Measurements from ENCODE around the gene ABCB8.

ABCB8 gene

DNA sequence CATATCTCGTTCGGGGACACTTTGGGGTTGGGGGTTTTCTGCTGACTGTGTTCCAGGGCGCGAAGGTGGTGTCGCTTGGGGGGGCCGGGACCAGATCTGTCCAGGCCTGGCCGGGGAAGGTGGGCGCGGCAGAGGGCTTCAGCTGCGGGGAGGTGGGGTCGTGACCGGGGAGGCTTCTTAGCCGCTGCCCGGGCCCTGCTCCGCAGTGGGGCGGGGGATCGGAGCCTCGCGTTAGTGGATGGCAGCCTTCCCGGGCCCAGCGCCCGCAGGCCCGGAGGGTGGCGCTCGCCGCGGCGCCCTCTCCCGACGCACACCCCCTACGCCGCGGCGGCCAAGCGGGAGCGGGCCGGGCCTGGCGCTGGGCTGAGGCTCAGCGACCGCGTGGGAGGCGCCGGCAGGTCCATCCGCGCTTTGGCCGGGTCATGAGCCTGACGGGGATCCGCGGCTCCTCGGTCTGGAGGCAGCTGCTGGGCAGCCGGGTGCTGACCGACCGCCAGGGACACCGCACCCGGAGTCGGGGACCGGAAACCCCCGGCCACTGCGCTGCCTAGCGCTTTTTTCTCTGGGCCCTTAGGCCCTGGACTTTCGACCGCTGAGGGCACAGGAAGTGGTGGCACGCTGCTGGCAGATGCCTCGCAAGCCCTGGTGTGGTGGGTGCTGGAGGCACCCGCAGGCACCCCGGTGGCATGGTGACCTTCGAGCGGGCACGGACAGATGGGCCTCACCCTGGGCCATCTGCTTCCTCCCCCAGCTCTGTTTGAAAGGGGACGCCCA lies 59.2 kb downstream of the ABCB8 start:
- Histone ChIP-seq H3K4me1 (ENCODE audit: insufficient read depth, low read length) (peaks cover 61% of the 10 kb centered on the region), H3K27ac (ENCODE audit: low read depth, low read length) (peak overlapping the region; percentile 89), H3K4me3 (ENCODE audit: low read depth in 1 of 2, low read length in 2 of 2) (peak overlapping the region; percentile 89 to 92), H3K36me3 (ENCODE audit: insufficient read depth, low read length) (no peaks in the 10 kb centered on the region), H3K9me3 (ENCODE audit: low read length) (no peaks in the 10 kb centered on the region), H3K27me3 (ENCODE audit: control insufficient read depth in 1 of 2, insufficient read depth in 2 of 2, low read length in 2 of 2) (no peaks in the 10 kb centered on the region), H3K9ac (ENCODE audit: low read length) (peak overlapping the region; percentile 55)

DNA sequence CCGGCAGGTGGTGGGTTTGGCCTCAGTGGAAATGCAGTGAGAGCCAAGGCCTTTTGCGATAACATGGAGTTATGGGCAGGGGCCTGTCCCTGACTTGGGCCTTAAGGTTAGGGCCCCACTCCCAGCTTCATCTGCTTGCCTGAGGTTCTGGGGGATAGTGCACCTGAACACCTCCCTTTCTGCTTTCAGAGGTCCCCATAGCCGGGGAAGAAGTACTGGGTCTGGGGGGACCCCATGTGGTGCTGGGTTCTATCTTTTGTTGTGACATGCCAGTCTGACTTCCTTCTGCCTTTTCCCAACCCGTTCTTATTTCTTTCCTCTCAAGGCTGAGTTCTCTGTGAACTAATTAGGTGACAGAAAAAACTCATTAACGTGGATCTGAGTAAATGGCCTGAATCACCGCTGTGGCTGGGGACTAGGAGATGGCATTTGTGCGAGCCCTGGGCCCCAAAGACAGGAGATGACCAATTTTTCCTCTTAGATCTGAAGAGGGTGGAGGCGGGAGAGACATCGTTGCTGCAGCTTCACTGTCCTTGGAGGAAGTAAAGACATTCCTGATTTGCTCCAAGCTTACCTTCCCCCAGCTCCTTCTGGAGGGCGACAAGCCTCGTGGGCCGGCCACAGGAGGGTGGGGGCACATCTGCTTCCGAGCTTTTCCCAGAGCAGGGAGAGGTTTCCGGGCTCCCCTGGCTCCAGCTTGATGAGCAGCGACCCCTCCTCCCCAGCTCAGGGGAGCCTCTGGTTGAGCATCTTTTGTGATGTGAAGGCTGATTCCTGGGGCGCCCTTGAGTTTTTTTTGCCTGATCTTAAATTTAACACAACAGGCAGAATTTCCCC lies 60.0 kb downstream of the ABCB8 start:
- Histone ChIP-seq H3K4me1 (ENCODE audit: insufficient read depth, low read length) (peaks cover 56% of the 10 kb centered on the region), H3K9ac (ENCODE audit: low read length) (peak overlapping the region; percentile 55), H3K9me3 (ENCODE audit: low read length) (no peaks in the 10 kb centered on the region), H3K36me3 (ENCODE audit: insufficient read depth, low read length) (no peaks in the 10 kb centered on the region), H3K4me3 (ENCODE audit: low read depth in 1 of 2, low read length in 2 of 2) (peak overlapping the region; percentile 89 to 92), H3K27ac (ENCODE audit: low read depth, low read length) (peak overlapping the region; percentile 89), H3K27me3 (ENCODE audit: control insufficient read depth in 1 of 2, insufficient read depth in 2 of 2, low read length in 2 of 2) (no peaks in the 10 kb centered on the region)

DNA sequence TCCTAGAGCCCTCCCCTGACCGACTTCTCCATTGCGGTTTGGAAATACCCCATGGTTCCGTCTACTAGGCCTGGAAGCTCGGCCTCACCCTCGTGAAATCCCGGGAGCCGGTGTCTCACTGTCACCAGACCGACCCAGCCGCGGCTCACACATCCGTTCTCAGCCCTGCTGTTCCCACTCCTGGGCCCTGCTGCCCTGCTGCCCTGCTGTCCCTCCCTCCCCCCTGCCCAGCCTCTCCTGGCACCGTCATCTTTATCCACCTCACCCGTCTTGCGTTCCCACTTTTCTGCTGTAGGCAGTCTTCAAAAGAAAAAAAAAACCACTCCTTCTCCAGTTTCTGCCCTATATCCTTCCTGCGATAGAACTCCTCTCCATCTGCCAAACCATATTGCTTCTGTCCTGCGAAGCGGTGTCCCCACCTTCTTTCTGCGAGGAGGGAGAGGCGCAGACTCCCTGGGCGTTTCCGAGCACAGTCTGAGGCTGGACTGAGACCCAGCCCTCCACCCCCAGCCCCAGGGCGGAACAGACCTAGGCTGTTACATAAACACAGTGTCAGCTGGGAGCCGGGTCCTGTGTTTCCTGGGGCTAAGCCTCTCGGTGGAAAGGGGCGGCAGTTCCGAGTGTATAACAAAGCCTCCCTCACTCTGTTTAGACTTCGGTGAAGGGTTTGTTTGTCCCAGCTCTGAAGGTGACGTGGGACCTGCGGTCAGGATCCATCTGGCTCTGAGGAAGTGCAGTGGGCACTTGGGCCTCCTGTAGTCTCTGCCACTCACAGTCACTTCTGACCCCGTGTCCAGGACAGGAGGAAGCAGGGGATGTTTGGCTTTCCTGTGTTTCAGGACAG lies 60.8 kb downstream of the ABCB8 start:
- Histone ChIP-seq H3K27me3 (ENCODE audit: control insufficient read depth in 1 of 2, insufficient read depth in 2 of 2, low read length in 2 of 2) (no peaks in the 10 kb centered on the region), H3K4me3 (ENCODE audit: low read depth in 1 of 2, low read length in 2 of 2) (peak overlapping the region; percentile 89 to 92), H3K9me3 (ENCODE audit: low read length) (no peaks in the 10 kb centered on the region), H3K36me3 (ENCODE audit: insufficient read depth, low read length) (no peaks in the 10 kb centered on the region), H3K4me1 (ENCODE audit: insufficient read depth, low read length) (peaks cover 56% of the 10 kb centered on the region), H3K9ac (ENCODE audit: low read length) (peak overlapping the region; percentile 45), H3K27ac (ENCODE audit: low read depth, low read length) (peak overlapping the region; percentile 89)

DNA sequence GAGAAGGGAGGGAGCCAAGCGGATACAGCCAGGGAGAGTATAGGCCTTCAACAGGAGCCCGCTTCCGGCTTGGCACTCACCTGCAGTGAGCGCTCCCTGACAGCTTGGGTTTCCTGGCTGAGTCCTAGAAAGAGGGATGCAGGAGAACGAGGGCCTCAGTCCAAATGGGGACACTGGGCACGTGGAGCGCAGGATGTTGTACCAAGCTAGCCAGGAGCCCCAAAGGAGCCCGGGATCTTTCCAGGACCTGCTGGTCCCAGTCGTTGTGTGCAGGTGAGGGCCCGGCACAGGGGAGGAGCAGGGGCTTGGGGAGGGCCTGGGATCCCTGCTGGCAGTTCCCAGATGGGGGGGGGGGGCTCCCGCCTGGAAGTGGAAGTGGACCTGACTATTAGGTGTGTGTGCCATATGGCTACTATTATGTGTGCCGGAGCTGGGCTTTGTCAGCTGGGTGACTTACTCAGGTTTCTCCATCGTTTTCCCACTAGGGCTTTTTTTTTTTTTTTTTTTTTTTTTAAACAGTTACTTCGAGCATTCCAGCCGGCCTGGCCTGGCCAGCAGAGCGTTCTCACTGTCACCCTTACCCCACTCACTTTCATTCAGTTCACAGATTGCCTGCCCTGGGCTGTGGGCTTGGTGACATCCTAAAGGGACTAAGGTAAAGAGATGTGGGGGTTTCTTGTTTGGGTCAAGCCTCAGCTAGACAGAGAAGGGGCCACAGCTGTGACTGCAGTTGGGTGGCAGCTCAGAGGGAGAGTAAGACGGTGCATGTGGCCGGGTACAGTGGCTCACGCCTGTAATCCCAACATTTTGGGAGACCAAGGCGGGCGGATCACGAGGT lies 61.9 kb downstream of the ABCB8 start:
- Histone ChIP-seq H3K9ac (ENCODE audit: low read length) (peak overlapping the region; percentile 45), H3K4me1 (ENCODE audit: insufficient read depth, low read length) (peaks cover 55% of the 10 kb centered on the region), H3K36me3 (ENCODE audit: insufficient read depth, low read length) (no peaks in the 10 kb centered on the region), H3K9me3 (ENCODE audit: low read length) (no peaks in the 10 kb centered on the region), H3K4me3 (ENCODE audit: low read depth in 1 of 2, low read length in 2 of 2) (peak overlapping the region in 1 of 2 donors; percentile 89), H3K27ac (ENCODE audit: low read depth, low read length) (peak overlapping the region; percentile 89), H3K27me3 (ENCODE audit: control insufficient read depth in 1 of 2, insufficient read depth in 2 of 2, low read length in 2 of 2) (no peaks in the 10 kb centered on the region)

DNA sequence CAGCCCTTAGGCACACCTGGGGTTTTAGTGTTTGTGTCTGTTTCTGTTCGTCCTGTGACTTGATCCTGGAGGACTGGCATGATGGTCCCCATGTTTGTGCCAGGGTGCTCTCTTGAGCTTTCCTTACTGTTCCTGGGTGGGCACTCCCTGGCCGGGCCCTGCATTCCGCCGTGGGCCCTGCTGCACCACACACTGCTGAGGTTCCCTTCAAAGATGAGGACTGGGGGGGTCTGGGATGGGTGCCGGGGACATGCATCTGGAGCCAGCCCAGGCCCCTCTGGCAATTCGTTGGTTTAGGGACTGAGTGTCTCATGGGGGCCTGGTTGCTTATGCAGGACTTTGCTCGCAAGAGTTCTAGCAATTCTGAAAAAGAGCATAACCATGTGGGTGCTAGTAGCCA lies 62.8 kb downstream of the ABCB8 start:
- Histone ChIP-seq H3K4me3 (ENCODE audit: low read depth in 1 of 2, low read length in 2 of 2) (no peak overlapping the region), H3K36me3 (ENCODE audit: insufficient read depth, low read length) (no peaks in the 10 kb centered on the region), H3K9me3 (ENCODE audit: low read length) (no peaks in the 10 kb centered on the region), H3K27ac (ENCODE audit: low read depth, low read length) (no peak overlapping the region), H3K27me3 (ENCODE audit: control insufficient read depth in 1 of 2, insufficient read depth in 2 of 2, low read length in 2 of 2) (no peaks in the 10 kb centered on the region), H3K9ac (ENCODE audit: low read length) (no peak overlapping the region), H3K4me1 (ENCODE audit: insufficient read depth, low read length) (peaks cover 48% of the 10 kb centered on the region)

DNA sequence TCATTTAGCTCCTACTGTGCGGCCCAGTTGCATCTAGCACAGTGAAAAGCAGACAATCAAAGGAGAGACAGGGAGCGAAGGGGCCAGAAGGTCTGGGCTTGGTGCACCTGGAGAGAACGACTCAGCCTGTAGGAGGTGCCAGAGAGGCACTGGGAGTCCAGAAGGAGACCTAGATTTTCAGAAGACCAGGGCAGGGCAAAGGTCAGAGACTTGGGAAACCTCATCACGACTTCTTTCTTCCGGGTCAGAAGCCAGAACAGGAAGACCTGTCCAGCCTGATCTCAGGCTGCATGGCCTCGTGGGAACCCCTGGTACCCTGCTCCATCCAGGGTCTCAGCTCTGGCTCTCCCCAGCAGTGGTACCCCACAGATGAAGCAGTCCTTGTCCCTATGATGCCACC lies 63.2 kb downstream of the ABCB8 start:
- Histone ChIP-seq H3K4me1 (ENCODE audit: insufficient read depth, low read length) (peaks cover 48% of the 10 kb centered on the region), H3K27me3 (ENCODE audit: control insufficient read depth in 1 of 2, insufficient read depth in 2 of 2, low read length in 2 of 2) (no peaks in the 10 kb centered on the region), H3K4me3 (ENCODE audit: low read depth in 1 of 2, low read length in 2 of 2) (no peak overlapping the region), H3K27ac (ENCODE audit: low read depth, low read length) (no peak overlapping the region), H3K9me3 (ENCODE audit: low read length) (no peaks in the 10 kb centered on the region), H3K36me3 (ENCODE audit: insufficient read depth, low read length) (no peaks in the 10 kb centered on the region), H3K9ac (ENCODE audit: low read length) (no peak overlapping the region)

DNA sequence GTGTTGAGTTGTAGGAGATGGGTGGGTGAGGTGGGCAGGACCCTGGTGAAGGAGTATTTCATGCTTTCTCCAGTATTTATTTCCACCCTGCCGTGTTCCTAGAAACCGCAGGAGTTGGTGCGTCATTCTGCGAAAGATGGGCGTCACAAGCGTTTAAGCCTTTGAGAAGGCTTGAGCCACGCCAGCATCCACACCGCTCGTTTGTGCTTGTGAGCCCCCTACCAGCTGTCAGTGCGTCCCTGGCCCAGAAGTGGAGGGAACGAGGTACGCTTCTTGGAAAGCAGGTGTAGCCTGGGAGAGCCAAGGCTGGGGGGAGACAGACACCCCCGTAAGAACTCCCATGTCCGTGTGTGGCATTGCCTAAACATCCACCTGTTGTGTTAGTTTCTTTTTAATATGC lies 63.7 kb downstream of the ABCB8 start:
- Histone ChIP-seq H3K4me1 (ENCODE audit: insufficient read depth, low read length) (peaks cover 48% of the 10 kb centered on the region), H3K36me3 (ENCODE audit: insufficient read depth, low read length) (no peaks in the 10 kb centered on the region)

DNA sequence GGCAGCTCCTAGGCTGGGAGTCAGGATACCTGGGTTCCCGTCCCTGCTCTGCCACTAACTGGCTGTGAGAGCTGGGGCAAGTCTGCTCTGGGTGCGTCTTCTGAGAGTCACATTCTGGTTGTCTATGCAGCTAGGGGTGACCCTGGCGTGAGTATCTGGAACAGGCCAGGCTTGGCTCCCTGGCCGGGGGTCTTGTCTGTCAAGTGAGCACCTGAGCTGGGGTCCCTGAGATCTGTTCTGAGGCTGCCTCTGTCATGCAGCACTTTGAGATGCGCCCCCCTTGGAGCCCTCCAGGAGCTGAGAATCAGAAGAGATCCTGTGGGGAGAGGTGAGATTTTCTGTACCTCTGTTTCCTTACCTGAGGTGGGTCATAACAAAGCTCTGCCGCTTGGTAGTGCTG lies 65.5 kb downstream of the ABCB8 start:
- Histone ChIP-seq H3K4me3 (ENCODE audit: low read depth in 1 of 2, low read length in 2 of 2) (no peak overlapping the region), H3K4me1 (ENCODE audit: insufficient read depth, low read length) (peaks cover 36% of the 10 kb centered on the region), H3K27ac (ENCODE audit: low read depth, low read length) (no peak overlapping the region), H3K9me3 (ENCODE audit: low read length) (no peaks in the 10 kb centered on the region), H3K9ac (ENCODE audit: low read length) (no peak overlapping the region), H3K36me3 (ENCODE audit: insufficient read depth, low read length) (no peaks in the 10 kb centered on the region), H3K27me3 (ENCODE audit: control insufficient read depth in 1 of 2, insufficient read depth in 2 of 2, low read length in 2 of 2) (no peaks in the 10 kb centered on the region)

More for the DNA sequence above, 63.7 kb downstream of the ABCB8 start:
- H3K27ac ChIP-seq (ENCODE audit: low read depth, low read length): no peak overlapping the region
- H3K9ac ChIP-seq (ENCODE audit: low read length): no peak overlapping the region
- no peak overlapping the region for H3K4me3 ChIP-seq (ENCODE audit: low read depth in 1 of 2, low read length in 2 of 2)
- H3K27me3 ChIP-seq (ENCODE audit: control insufficient read depth in 1 of 2, insufficient read depth in 2 of 2, low read length in 2 of 2): no peaks in the 10 kb centered on the region
- H3K9me3 ChIP-seq (ENCODE audit: low read length): no peaks in the 10 kb centered on the region

DNA sequence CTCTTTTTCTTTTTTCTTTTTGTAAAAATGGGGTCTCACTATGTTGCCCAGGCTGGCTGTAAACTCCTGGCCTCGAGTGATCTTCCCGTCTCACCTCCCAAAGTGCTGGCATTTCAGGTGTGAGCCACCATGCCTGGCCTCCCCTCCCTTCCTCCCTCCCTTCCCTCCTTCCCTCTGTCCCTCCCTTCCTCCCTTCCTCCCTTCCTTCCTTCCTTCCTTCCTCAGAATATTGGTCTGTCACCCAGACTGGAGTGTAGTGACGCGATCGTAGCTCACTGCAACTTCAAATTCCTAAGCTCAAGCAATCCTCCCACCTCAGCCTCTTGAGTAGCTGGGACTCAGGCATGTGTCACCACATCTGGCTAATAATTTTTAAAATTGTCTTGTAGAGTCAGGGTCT lies 66.4 kb downstream of the ABCB8 start:
- Histone ChIP-seq H3K4me3 (ENCODE audit: low read depth in 1 of 2, low read length in 2 of 2) (no peak overlapping the region), H3K9ac (ENCODE audit: low read length) (no peak overlapping the region), H3K36me3 (ENCODE audit: insufficient read depth, low read length) (no peaks in the 10 kb centered on the region), H3K27me3 (ENCODE audit: control insufficient read depth in 1 of 2, insufficient read depth in 2 of 2, low read length in 2 of 2) (no peaks in the 10 kb centered on the region), H3K9me3 (ENCODE audit: low read length) (no peaks in the 10 kb centered on the region), H3K4me1 (ENCODE audit: insufficient read depth, low read length) (peaks cover 27% of the 10 kb centered on the region), H3K27ac (ENCODE audit: low read depth, low read length) (no peak overlapping the region)

DNA sequence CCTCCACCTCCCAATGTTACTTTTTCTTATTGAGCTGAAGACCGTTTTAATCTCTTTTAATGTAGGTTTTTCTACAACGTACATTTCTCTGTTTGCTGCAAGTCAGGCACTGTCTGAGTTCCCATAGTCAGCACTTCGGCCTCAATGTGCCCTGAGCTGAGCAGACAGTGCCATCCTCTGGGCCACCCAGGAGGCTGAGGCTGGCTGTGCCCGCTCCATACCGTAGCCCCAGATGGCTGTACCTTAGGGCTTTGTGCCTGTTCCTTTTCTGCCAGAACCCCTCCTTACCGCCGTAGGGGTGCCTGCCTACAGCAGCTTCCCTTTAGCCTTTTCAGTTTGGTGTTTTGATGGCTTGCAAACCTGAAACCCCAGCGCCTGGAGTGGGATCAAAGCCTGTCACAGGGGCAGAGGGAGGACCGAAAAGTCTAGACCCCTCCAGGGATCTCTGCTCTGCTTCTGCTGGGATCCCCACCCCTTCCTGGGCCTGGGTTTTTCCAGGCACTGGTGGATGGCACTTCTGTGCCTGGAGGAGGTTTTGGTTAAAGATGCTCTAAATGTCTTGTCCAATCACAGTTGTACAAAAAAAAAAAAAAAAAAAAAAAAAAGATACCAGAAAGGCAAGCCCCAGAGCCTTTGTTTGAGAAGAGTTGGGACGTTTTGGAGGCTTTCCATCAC lies 67.0 kb downstream of the ABCB8 start:
- H3K36me3 ChIP-seq (ENCODE audit: insufficient read depth, low read length): no peaks in the 10 kb centered on the region
- no peaks in the 10 kb centered on the region for H3K9me3 ChIP-seq (ENCODE audit: low read length)
- no peak overlapping the region for H3K9ac ChIP-seq (ENCODE audit: low read length)
- H3K27ac ChIP-seq (ENCODE audit: low read depth, low read length): no peak overlapping the region
- no peak overlapping the region for H3K4me3 ChIP-seq (ENCODE audit: low read depth in 1 of 2, low read length in 2 of 2)
- peaks cover 21% of the 10 kb centered on the region for H3K4me1 ChIP-seq (ENCODE audit: insufficient read depth, low read length)
- H3K27me3 ChIP-seq (ENCODE audit: control insufficient read depth in 1 of 2, insufficient read depth in 2 of 2, low read length in 2 of 2): no peaks in the 10 kb centered on the region
